HG03066 (cell line): ENCODE results near the gene GPR37L1.
"Not testable (repeated sequence)": the region's sequence is repeated elsewhere in the genome, so short reads cannot be mapped to it uniquely, and the experiment has no call there.

Experiments
- ATAC-seq: cut with Tn5 transposase; IDR thresholded peaks from one replicate; pipeline ENCODE4 v1.9.1; 2021; ENCODE audit warnings: low read depth; ENCODE audit not compliant: unreplicated experiment

GPR37L1 gene

DNA sequence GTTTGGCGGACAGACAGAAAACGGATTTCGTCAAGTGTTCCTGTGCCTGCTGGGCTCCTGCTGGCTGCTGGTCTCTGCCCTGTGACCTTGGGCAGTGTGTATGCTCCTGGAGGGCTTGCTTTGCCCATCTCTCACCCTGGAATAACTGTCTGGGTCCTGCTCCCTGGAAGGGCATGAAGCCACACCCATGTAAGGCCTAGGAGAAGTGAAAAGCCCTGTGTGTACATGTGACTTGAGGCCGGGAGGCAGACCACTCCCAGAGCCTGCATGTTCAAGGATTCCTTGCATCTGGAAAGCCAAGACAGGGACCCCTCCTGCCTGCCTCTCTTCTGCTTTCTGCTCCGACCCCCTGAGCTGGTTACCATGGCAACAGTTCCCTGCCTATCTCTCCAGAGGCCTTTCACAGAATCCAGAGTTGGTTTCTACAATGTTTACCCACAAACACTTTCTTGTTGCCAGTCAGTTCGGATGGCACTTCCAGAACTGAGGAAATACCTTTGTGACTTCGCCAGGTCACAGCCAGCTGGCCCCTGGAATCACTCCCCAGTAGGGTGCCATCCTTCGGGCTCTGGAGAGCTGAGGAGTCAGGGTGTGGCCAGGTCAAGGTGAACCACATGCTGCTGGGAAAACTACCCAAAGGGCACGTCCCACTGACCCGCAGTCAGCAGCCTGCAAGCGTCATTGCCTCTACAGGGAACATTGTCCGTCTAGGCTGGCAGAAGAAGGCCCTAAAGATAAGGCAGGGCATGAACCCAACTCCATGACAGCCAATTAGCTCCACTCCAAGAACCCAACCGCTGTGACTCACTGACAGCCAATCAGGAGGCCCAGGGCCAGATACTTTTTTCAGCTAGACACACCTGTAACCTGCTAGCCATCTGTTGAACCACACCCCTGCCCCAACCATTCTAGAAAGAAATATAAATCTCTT, 14.7 kb upstream of the GPR37L1 start:
- ATAC-seq, result no peak

DNA sequence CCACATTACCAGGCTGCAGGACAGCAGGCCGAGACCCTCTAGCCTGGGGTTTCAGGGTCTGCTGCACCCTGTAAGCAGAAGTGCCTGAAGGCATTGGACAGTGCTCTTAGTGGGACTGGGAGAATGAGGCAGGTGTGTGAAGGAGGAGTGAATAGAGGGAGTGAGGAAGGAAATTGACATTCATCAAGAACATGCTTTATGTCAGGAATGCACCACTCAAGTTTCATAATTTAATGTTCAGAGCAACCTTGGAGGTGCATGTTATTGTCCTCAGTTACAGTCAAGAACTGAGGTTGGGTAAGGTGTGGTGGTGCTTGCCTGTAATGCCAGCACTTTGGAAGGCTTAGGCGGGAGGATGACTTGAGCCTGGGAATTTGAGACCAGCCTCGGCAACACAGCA, 11.7 kb upstream of the GPR37L1 start:
- no peak for ATAC-seq

DNA sequence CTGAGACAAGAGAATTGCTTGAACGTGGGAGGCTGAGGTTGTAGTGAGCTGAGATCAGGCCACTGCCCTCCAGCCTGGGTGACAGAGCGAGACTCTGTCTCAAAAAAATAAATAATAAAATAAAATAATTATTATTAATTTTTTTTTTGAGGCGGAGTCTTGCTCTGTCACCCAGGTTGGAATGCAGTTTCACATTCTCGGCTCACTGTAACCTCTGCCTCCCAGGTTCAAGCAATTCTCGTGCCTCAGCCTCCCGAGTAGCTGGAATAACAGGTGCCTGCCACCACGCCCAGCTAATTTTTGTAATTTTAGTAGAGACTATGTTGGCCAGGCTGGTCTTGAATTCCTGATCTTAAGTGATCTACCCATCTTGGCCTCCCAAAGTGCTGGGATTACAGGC, 11.1 kb upstream of the GPR37L1 start:
- not testable (repeated sequence) for ATAC-seq

DNA sequence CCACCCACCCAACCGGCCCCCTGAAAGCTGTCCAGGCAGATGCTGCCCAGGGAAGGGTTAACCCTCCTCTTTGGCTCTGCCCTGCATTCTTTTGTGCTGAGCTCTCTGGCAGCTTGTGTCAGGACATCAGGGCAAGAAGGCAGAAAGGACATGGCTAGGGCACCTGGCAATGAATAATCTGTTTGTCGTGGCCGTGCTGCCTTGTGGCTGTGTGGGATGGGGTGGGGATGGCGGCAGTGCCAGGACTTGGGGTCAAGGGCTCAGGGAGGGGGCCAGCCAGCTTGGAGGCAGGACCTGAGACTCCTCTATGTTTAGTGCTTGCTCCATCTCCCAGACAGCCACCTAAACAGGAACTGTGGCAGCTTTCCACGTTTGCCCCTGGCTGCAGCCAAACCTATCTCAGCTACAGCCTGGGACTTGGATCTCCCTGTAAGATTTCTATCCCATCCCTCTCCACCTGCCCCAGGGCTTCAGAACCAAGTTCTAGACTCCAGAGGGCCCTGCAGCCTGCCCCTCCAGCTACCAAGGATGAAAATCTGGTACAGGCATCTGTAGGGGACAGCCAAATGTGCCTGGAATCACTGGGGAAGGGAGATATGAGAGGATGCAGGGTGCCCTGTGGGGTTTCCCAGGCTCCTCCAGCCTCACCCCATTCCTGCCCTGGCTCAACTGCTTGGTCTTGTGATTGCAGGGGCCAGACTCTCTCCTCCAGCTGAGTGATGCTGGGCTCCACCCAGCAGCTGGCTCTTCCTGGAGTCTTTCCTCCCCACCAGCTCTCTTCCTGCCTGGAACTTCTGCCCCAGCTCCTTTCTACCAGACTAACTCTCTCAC, 9.6 kb upstream of the GPR37L1 start:
- no peak for ATAC-seq

DNA sequence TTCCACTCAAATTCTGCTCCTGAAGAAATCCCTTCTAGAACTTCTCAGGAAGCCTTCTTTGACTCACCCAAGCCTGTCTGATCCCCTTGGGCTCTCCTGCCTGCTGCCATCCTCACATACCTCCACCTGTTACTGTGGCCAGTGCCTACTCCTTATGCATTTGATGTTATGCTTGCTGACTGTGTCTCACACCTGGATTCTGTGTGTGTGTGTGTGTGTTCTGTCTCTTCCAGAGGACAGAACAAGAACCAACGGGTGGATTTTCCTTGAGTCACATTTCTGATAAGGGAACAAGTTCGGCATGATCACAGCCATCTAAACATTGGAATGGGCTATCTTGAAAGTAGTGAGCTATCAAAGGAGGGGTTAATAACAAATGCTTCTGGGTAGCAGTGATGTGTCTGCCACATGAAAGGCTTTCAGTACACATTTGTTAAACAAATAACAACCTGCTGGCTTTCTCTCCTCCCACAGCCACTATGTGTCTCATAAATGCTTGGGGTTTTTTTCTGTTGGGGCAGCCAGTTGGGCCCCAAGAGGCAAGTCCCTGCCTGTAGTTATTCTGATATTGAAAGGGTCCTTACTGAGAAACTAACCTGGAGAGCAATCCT, 8.9 kb upstream of the GPR37L1 start:
- ATAC-seq, result no peak

DNA sequence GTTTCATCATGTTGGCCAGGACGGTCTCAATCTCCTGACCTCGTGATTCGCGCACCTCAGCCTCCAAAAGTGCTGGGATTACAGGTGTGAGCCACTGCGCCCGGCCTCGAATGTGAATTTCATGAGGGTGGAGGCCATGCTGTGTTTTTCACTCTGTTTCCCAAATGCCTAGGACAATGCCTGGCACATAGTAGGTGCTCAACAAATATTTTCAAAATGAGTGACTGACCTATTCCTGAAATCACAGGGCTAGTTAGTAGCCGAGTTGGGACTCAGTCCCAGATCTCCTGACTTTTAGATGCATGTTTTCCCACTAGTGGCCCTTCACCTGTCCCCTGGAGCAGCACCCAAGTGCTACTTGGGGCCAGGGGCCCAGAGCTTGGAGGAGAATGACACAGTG, 6.4 kb upstream of the GPR37L1 start:
- no peak for ATAC-seq

DNA sequence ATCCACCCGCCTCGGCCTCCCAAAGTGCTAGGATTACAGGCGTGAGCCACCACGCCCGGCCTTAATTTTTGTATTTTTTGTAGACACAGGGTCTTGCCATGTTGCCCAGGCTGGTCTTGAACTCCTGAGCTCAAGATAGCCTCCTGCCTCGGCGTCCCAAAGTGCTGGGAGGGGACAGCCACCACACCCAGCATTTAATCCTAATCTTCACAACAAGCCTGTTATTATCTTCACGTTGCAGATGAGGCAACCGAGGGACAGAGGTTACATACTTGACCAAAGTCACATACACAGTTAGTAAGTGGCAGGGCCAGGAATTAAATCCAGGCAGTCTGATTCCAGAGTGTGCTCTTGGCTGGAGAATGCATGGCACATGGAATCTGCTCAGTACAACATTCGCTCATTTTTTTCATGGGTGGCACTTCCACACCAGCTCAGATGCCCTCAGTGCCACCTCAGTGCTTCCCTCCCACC, 4.8 kb upstream of the GPR37L1 start:
- ATAC-seq, result no peak

DNA sequence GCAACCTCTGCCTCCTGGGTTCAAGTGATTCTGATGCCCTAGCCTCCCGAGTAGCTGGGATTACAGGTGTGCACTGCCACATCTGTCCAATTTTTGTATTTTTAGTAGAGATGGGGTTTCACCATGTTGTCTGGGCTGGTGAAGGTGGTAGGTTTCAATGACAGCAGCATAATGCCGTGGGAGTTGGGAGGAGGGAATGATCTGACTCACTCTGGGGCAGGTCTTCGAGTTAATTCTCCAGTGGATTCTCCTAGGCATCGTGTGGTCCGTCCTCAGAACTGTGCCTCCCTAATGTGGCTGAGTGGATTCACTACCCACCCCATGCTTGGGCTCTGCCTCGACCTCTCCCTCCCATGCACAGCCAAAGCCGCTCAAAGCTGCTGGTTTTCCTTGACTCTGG, 1.7 kb upstream of the GPR37L1 start:
- ATAC-seq, result no peak

DNA sequence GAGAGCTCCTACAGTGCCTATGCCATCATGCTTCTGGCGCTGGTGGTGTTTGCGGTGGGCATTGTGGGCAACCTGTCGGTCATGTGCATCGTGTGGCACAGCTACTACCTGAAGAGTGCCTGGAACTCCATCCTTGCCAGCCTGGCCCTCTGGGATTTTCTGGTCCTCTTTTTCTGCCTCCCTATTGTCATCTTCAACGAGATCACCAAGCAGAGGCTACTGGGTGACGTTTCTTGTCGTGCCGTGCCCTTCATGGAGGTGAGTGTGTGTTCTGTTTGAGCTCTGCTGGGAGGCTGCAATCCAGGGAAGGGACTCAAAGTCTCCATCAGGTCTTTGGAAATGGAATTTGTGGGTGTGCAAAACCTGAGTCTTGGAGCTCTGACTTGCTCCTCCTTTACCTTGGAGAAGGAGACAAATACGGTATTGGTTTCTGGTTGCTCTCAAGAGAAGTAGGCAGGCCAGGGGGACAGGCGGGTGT, 658 bp downstream of the GPR37L1 start:
- no peak for ATAC-seq

DNA sequence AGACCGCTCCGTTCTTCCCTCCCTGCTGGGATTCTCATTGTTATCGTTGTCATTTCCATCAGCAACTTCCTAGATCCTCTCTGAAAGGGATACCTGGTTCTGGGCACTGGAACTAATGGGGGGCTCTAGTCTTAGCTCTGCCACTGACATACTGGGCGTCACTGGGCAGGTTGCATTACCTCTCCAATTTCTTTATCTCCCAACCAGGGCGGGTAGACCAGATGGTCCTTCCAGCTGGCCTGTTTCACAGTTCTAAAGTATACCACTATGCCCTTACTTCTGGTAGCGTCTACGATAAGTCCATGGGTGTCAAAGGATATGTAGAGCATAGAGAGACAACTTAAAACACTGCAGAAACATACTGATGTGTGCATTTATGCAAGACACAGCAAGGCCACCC, 1.4 kb downstream of the GPR37L1 start:
- no peak for ATAC-seq

DNA sequence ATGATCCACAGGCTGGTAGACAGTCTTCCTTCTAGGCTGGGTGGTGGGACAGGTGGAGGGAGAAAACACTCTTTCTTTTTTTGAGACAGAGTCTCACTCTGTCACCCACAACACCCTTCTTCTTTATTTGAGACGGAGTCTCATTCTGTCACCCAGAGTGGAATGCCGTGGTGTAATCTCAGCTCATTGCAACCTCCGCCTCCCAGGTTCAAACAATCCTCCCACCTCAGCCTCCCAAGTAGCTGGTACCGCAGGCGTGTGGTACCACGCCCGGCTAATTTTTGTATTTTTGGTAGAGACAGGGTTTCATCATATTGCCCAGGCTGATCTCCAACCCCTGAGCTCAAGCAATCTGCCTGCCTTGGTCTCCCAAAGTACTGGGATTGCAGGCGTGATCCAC, 2.9 kb downstream of the GPR37L1 start:
- no peak for ATAC-seq

DNA sequence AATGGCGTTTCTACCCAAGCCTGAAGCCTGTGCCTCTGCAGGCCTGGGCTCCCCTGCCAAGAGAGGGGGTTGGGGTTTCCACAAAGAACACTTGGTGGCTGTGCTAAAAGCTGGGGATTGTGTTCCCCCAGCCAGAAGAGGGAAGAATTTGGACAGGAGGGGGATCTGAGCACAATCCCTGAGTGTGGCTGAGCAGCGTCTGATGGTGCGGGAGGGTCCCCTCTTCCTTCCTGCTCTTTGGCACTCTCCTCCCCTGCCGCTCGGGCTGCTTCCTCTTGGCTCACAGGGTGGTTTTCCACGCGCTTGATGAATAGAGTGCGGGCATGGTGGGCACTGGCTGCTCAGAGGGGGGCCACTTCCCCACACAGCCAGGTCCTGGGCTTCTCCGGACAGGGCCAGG, 3.7 kb downstream of the GPR37L1 start:
- no peak for ATAC-seq

DNA sequence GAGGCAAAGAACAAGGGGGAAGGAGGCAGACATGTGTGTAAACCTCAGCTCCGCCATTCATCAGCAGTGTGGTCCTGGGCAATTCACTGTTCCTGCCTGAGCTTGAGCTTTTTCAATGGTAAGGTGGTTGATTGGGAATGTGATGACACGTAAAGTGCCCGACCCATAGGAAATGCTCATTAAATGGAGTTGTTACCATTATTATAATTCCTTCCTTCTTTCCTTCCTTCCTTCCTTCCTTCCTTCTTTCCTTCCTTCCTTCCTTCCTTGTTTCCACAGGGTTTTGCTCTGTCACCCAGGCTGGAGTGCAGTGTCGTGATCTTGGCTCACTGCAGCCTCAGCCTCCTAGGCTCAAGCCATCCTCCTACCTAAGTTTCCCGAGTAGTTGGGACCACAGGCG, 4.3 kb downstream of the GPR37L1 start:
- no peak for ATAC-seq

DNA sequence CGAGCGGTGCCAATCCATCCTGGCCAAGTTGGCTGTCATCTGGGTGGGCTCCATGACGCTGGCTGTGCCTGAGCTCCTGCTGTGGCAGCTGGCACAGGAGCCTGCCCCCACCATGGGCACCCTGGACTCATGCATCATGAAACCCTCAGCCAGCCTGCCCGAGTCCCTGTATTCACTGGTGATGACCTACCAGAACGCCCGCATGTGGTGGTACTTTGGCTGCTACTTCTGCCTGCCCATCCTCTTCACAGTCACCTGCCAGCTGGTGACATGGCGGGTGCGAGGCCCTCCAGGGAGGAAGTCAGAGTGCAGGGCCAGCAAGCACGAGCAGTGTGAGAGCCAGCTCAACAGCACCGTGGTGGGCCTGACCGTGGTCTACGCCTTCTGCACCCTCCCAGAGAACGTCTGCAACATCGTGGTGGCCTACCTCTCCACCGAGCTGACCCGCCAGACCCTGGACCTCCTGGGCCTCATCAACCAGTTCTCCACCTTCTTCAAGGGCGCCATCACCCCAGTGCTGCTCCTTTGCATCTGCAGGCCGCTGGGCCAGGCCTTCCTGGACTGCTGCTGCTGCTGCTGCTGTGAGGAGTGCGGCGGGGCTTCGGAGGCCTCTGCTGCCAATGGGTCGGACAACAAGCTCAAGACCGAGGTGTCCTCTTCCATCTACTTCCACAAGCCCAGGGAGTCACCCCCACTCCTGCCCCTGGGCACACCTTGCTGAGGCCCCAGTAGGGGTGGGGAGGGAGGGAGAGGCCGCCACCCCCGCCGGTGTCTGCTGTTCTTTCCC, 5.3 kb downstream of the GPR37L1 start:
- ATAC-seq, result no peak

DNA sequence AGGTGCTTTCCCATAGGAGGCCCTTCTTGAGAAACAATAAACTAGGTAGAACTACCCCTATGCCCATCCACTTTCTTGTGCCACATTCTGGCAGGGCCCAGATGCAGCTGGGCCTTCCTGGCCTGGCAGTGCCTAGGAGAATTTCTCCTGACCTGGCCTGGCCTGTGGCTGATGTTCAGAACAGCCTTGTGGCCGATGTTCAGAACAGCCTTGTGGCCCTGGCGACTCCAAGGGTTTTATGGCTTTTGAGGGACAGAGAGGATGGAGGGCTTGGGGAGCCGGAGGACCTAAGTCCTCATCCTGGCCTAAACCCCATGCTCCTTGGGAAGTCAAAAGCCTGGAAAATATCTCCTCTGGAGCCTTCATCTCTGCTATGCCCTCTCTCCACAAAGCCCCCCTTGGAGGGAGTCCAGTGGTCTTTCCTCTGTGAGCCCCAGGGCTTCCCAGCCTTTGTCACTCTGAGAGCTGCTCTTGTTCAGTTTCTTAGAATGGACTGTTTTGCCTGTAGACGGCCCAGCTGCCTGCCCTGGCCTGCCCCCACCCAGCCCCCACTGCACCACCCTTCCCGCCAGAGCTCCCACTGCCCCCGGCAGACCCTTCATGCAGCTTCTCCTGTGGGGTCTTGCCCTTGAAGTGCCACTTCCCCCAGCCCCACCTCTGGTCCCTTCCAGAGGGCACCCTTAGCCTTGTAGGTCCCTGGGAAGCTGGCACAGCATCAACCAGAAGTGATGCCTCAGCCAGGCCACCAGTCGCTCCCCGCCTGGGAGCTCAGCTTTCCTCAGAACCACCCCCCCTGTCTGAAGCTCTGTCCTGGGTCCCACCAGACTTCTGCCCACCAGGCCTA, 7.0 kb downstream of the GPR37L1 start:
- no peak for ATAC-seq

DNA sequence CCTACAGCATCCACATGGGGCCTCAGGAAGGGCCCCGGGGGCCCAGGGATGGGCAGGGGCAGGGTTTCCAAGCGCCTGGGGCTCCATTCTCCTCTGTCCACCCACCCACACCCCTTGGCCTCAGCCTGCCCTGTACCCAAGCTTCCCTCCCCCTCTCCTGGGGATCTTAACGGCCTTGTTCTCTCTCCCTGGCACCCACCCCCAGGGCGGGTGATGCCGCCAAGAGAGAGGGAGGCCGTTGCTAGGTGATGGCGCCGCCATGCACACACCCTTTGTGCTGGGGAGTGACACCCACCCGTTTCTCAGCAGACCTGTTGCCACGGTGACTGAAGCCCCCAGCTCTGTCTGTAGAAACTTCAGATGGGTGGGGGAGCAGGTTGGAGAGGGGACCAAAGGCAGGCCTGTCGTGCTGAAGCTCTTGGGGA, 7.6 kb downstream of the GPR37L1 start:
- ATAC-seq, result no peak

DNA sequence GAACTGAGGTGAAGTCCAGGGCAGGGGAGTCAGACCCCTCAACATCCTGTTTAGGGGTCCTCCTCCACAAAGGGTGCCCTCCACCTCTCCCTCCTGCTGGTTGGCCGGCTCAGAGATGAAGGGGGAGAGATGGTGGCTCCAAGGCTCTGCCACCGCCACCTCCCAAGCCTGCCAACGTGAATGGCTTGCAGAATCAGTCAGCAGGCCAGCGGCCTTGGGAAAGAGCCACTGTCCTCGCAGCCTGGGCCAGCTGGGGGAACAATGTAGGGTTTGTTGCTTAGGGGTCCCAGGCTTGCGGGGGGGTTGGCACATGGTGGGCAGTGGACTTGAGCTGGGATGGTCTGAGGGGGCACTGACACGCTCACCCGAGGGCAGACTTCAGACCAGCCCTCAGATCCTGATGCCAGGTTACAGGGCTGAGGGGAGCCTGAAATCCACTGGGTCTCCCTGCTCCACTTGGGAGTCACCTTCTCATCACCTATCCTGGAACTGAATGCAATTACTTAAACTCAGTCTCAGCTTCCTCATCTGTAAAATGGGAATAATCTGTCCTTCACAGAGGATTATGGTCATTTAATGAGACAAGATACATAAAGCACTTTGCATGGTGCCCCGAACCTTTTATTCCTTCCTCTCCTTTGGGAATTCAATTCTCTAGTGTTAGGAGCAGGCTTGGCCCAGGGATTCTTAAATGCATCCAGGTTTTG, 8.3 kb downstream of the GPR37L1 start:
- no peak for ATAC-seq

DNA sequence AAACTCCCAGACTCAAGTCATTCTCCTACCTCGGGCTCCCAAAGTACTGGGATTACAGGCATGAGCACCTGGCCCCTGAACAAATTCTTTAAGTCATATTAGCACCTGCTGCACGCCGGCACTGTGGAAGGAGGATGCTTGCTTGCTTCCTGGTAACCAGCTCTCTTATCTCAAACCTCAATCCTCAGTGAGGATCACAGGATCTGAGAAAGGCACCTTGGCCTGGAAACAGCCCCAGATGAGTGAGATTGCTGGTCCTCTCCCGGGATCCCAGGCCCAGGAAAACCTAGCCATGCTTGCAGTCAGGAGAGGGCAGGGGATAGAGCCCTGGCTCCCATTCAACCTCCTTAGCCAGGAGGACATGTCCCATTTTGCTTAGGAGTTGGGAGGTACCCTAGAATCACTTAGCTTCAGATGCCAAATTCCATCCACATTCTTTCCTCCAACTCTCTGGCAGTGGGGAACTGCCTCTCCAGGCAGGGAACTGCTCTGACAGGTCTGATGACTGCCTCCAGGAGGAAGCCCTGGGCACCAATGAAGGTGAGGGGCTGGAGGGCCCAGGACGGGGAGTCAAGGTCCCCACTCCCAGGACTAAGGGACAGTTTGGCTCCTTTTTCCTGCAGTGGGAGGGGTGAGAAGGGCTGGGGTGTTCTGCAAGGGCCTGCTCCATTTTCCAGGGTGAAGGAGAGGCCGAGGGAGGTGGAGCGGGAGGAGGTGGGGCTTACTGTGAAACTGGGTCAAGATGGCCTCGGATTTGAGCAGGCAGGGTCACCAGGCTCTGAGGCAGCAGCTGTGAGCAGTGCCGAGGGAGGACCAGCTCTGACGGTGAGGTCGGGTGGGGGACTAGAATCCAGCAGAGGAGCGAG, 9.5 kb downstream of the GPR37L1 start:
- no peak for ATAC-seq
